H1 (cell line): ENCODE data around the gene CRB2. TPM values are rescaled to one million over a fixed set of nuclear protein-coding genes. Genes with fewer than 3 reads are reported as not detected.

ENCODE experiments used
- CTCF ChIA-PET: fragments of 300-600 bp; sonication (Branson Sonifier 250); formaldehyde crosslinking; loops from one replicate; lab custom pipeline; 2021; ENCODE audit not compliant: partially characterized antibody; lab: Charles Lee
- POLR2A ChIA-PET: fragments of 300-600 bp; sonication (Branson Sonifier 250); formaldehyde crosslinking; loops from one replicate; lab custom pipeline; 2021; ENCODE audit warnings: inconsistent platforms; ENCODE audit not compliant: partially characterized antibody; lab: Charles Lee
- DNase-seq, 2 experiments: peaks; one replicate each; pipeline versions ENCODE4 v3.0.0 to v3.0.0-alpha.2; 2010 to 2022; ENCODE audit warnings: low spot score in 2 of 2, low read depth in 1 of 2, mixed read lengths in 1 of 2
- FAIRE-seq: peaks from 2 replicates; lab custom pipeline; 2011; peaks lifted over from hg19 to GRCh38; lab: Jason Lieb, UNC
- H2AFZ ChIP-seq: 2 replicates; pipeline ENCODE4 v1.8.1; 2012; ENCODE audit warnings: low read length, inconsistent platforms
- H2AK5ac ChIP-seq: 2 replicates; pipeline ENCODE4 v1.6.1; 2013; ENCODE audit warnings: low read depth, low read length
- H2BK120ac ChIP-seq: replicated peaks from 2 replicates; pipeline ENCODE3; 2013; ENCODE audit warnings: low read depth, low read length, inconsistent platforms
- H2BK12ac ChIP-seq: 2 replicates; pipeline ENCODE4 v1.6.1; 2013; ENCODE audit warnings: low read depth, low read length
- H2BK15ac ChIP-seq: 2 replicates; pipeline ENCODE4 v1.6.1; 2013; ENCODE audit warnings: low read length
- H2BK20ac ChIP-seq: 2 replicates; pipeline ENCODE4 v1.6.1; 2013; ENCODE audit warnings: low read length
- H2BK5ac ChIP-seq: 2 replicates; pipeline ENCODE4 v1.6.1; 2013; ENCODE audit warnings: low read depth, low read length
- H3K14ac ChIP-seq: 2 replicates; pipeline ENCODE4 v1.6.1; 2013; ENCODE audit warnings: inconsistent platforms; ENCODE audit not compliant: insufficient read length
- H3K18ac ChIP-seq: 2 replicates; pipeline ENCODE4 v1.6.1; 2013; ENCODE audit warnings: low read length; ENCODE audit errors: extremely low read depth
- H3K23ac ChIP-seq: 2 replicates; pipeline ENCODE4 v1.6.1; 2013; ENCODE audit warnings: inconsistent platforms; ENCODE audit not compliant: insufficient read length
- H3K23me2 ChIP-seq: 2 replicates; pipeline ENCODE4 v1.6.1; 2013; ENCODE audit warnings: low read depth, low read length
- H3K27ac ChIP-seq: 2 replicates; pipeline ENCODE4 v1.6.1; 2011; ENCODE audit warnings: low read depth, low read length, inconsistent platforms
- H3K27me3 ChIP-seq, 4 experiments: replicated peaks in 1 of 4; 1 replicate in 1 of 4; 2 replicates in 3 of 4; pipeline versions ENCODE4 v1.6.1 to v1.8.1; 2011 to 2013; ENCODE audit warnings: low read length in 3 of 4, mild to moderate bottlenecking in 3 of 4, inconsistent platforms in 2 of 4, mixed read lengths in 2 of 4, moderate library complexity in 1 of 4; ENCODE audit not compliant: control insufficient read depth in 3 of 4, insufficient read depth in 3 of 4; ENCODE audit errors: extremely low read depth in 1 of 4
- H3K36me3 ChIP-seq, 4 experiments: 2 replicates each; pipeline versions ENCODE4 v1.6.1 to v1.8.1; 2011 to 2013; ENCODE audit warnings: mild to moderate bottlenecking in 4 of 4, low read length in 3 of 4, moderate library complexity in 2 of 4, control low read depth in 1 of 4, inconsistent platforms in 1 of 4; ENCODE audit not compliant: insufficient read depth in 4 of 4, control insufficient read depth in 2 of 4
- H3K4ac ChIP-seq: replicated peaks from 2 replicates; pipeline ENCODE3; 2013; ENCODE audit warnings: low read length, low read depth, mixed read lengths, inconsistent platforms; ENCODE audit not compliant: insufficient read length
- H3K4me1 ChIP-seq, 4 experiments: replicated peaks in 1 of 4; 1 replicate in 1 of 4; 2 replicates in 3 of 4; pipeline versions ENCODE4 v1.6.1 to v1.8.1; 2011 to 2013; ENCODE audit warnings: low read length in 3 of 4, inconsistent platforms in 2 of 4, mixed read lengths in 1 of 4; ENCODE audit not compliant: insufficient read depth in 4 of 4, control insufficient read depth in 3 of 4
- H3K4me2 ChIP-seq, 2 experiments: 2 replicates each; pipeline versions ENCODE4 v1.6.1 to v1.8.1; 2011 to 2013; ENCODE audit warnings: low read depth in 2 of 2, low read length in 2 of 2, control low read depth in 1 of 2, inconsistent platforms in 1 of 2, mild to moderate bottlenecking in 1 of 2; ENCODE audit not compliant: insufficient read depth in 1 of 2
- H3K4me3 ChIP-seq, 4 experiments: fragments of 200-600, 300-600 bp in 1 of 4; sonication (generic), shearing (Covaris generic), sonication (Bioruptor Twin) in 1 of 4; 2 replicates each; pipeline versions ENCODE4 v1.5.1 to v1.8.1; 2011 to 2016; ENCODE audit warnings: low read length in 4 of 4, low read depth in 3 of 4, control low read depth in 2 of 4, inconsistent platforms in 2 of 4, mild to moderate bottlenecking in 2 of 4, mixed read lengths in 1 of 4, moderate library complexity in 1 of 4; ENCODE audit not compliant: insufficient read depth in 2 of 4; ENCODE audit errors: extremely low read depth in 1 of 4
- H3K56ac ChIP-seq: replicated peaks from 2 replicates; pipeline ENCODE3; 2013; ENCODE audit warnings: low read depth, mild to moderate bottlenecking, mixed read lengths, low read length, inconsistent platforms; ENCODE audit not compliant: insufficient read length
- H3K79me1 ChIP-seq: 2 replicates; pipeline ENCODE4 v1.6.1; 2013; ENCODE audit warnings: low read depth, low read length, control low read depth
- H3K79me2 ChIP-seq, 2 experiments: 2 replicates each; pipeline versions ENCODE4 v1.6.1 to v1.8.1; 2012 to 2013; ENCODE audit warnings: low read length in 2 of 2, mild to moderate bottlenecking in 2 of 2, inconsistent platforms in 1 of 2; ENCODE audit not compliant: insufficient read depth in 2 of 2, control insufficient read depth in 1 of 2
- H3K9ac ChIP-seq, 4 experiments: replicated peaks in 1 of 4; 1 replicate in 1 of 4; 2 replicates in 3 of 4; pipeline versions ENCODE4 v1.6.1 to v1.8.1; 2011 to 2013; ENCODE audit warnings: low read depth in 3 of 4, low read length in 3 of 4, control low read depth in 2 of 4, mild to moderate bottlenecking in 2 of 4, moderate library complexity in 2 of 4, inconsistent platforms in 1 of 4; ENCODE audit errors: extremely low read depth in 1 of 4
- H3K9me3 ChIP-seq, 2 experiments: 2 replicates each; pipeline versions ENCODE4 v1.6.1 to v1.8.1; 2012 to 2013; ENCODE audit warnings: mild to moderate bottlenecking in 2 of 2, moderate library complexity in 2 of 2, control low read depth in 1 of 2, inconsistent platforms in 1 of 2, low read depth in 1 of 2, low read length in 1 of 2, mixed read lengths in 1 of 2; ENCODE audit not compliant: insufficient read depth in 2 of 2
- H4K20me1 ChIP-seq, 2 experiments: replicated peaks in 1 of 2; 2 replicates each; pipeline versions ENCODE3 to v1.8.1; 2011 to 2013; ENCODE audit warnings: inconsistent platforms in 2 of 2, low read length in 2 of 2, mild to moderate bottlenecking in 1 of 2; ENCODE audit not compliant: insufficient read depth in 2 of 2, control insufficient read depth in 1 of 2
- H4K5ac ChIP-seq: 2 replicates; pipeline ENCODE4 v1.6.1; 2013; ENCODE audit warnings: low read length, low read depth, mixed read lengths, inconsistent platforms; ENCODE audit not compliant: insufficient read length
- H4K8ac ChIP-seq: 2 replicates; pipeline ENCODE4 v1.8.0; 2013; ENCODE audit warnings: mild to moderate bottlenecking, moderate library complexity, low read length, inconsistent platforms; ENCODE audit not compliant: insufficient read depth; ENCODE audit errors: extremely low read depth
- H4K91ac ChIP-seq: replicated peaks from 2 replicates; pipeline ENCODE3; 2013; ENCODE audit warnings: low read length, mixed read lengths, inconsistent platforms; ENCODE audit not compliant: insufficient read length
- CHD1 ChIP-seq: IDR thresholded peaks from 2 replicates; pipeline ENCODE4 v1.6.1; 2012; ENCODE audit warnings: low read depth, low read length, improper control_type of control experiment
- CTBP2 ChIP-seq: IDR thresholded peaks from 2 replicates; pipeline ENCODE4 v1.7.0; 2011; ENCODE audit warnings: borderline replicate concordance, mild to moderate bottlenecking, moderate library complexity, mixed read lengths, low read length; ENCODE audit not compliant: insufficient read depth, insufficient read length
- E2F6 ChIP-seq: IDR thresholded peaks from 2 replicates; pipeline ENCODE4 v1.6.1; 2012; ENCODE audit warnings: inconsistent platforms
- EGR1 ChIP-seq: IDR thresholded peaks from 2 replicates; pipeline ENCODE4 v1.6.1; 2011; ENCODE audit warnings: low read depth, low read length, borderline replicate concordance
- RAD21 ChIP-seq, 2 experiments: IDR thresholded peaks in 1 of 2; conservative IDR thresholded peaks in 1 of 2; 2 replicates each; pipeline ENCODE4 v1.6.1; 2011; ENCODE audit warnings: low read depth in 2 of 2, low read length in 2 of 2, improper control_type of control experiment in 1 of 2, inconsistent platforms in 1 of 2, mild to moderate bottlenecking in 1 of 2, moderate library complexity in 1 of 2
- SP2 ChIP-seq: IDR thresholded peaks from 2 replicates; pipeline ENCODE4 v1.6.1; 2012; ENCODE audit warnings: mild to moderate bottlenecking, low read length, inconsistent platforms
- WGBS, 2 experiments: shearing (Covaris generic) in 1 of 2; methylation state at CpG; one replicate each; pipeline versions ENCODE4 v1.1.6 to v1.1.7; 2013 to 2015; ENCODE audit warnings: low lambda C conversion rate in 2 of 2, mixed read lengths in 2 of 2, inconsistent platforms in 1 of 2, low coverage in 1 of 2, missing lambda C conversion rate in 1 of 2; ENCODE audit not compliant: insufficient replicate concordance in 2 of 2, insufficient coverage in 1 of 2, insufficient read length in 1 of 2; ENCODE audit errors: extremely low coverage in 1 of 2, missing lambda C conversion rate in 1 of 2; 5-methylcytosine and 5-hydroxymethylcytosine counted together
- polyA plus RNA-seq, 7 experiments: library from polyadenylated mRNA; depleted of rRNA in 3 of 7; stranded (reverse) in 5 of 7; unstranded in 2 of 7; fragments of >200 nt in 5 of 7; fragments of 200-250 nt in 2 of 7; gene quantifications; 1 replicate in 5 of 7; 2 replicates in 1 of 7; 4 replicates in 1 of 7; pipeline versions ENCODE4 v1.2.1 to v1.2.3, GENCODE V29; 2011 to 2013; ENCODE audit warnings: missing spikeins in 2 of 7, mixed read lengths in 2 of 7
- total RNA-seq: library from RNA; stranded (reverse); fragmentation: NEBNext Ultra II Directional; extraction: Animal tissue kit (Norgen Biotek cat#: 25700); gene quantifications from 2 replicates; pipeline ENCODE4 v1.2.1, GENCODE V29; 2021

Gene CRB2
- total and polyA plus RNA-seq, 2 of the 8 experiments (the other 6 are each of a cell fraction or from before 2014, with no cell fraction given) = 4.0 to 8.4 TPM

- H3K4ac ChIP-seq = no peak overlapping the region
- H3K9ac ChIP-seq = no peak overlapping the region
- no peak overlapping the region for H2AFZ ChIP-seq
- ChIA-PET POLR2A (interaction anchor here (1.3 to 1.7 kb wide), 3 partner anchors 9 to 53 kb away, joined by 4 to 5 read pairs (median 4); no protein-coding TSS in a partner anchor), CTCF (interaction anchor here (1.1 to 5.3 kb wide), 7 partner anchors 8 to 56 kb away, joined by 3 to 29 read pairs (median 6); no protein-coding TSS in a partner anchor)
- H3K18ac ChIP-seq = no peak overlapping the region
- no peak overlapping the region for H4K8ac ChIP-seq
- H2AK5ac ChIP-seq = no peak overlapping the region
- H2BK15ac ChIP-seq = no peak overlapping the region
- H3K23ac ChIP-seq = no peak overlapping the region
- no peak overlapping the region for H3K27ac ChIP-seq
- H2BK5ac ChIP-seq = no peak overlapping the region
- H3K27me3 ChIP-seq = no peaks in the 10 kb centered on the region
- H3K4me1 ChIP-seq = peaks cover 0 to 6% (median 2%) of the 10 kb centered on the region in 4 experiments; a peak in 4 of 7 replicates
- no peak overlapping the region for H2BK120ac ChIP-seq
- H4K91ac ChIP-seq = no peak overlapping the region
- no peaks in the 10 kb centered on the region for H3K36me3 ChIP-seq
- H2BK20ac ChIP-seq = no peak overlapping the region
- H3K4me3 ChIP-seq = no peak overlapping the region
- no peaks in the 10 kb centered on the region; the same call in 1 of the 2 replicates for H3K23me2 ChIP-seq
- H3K79me1 ChIP-seq = no peaks in the 10 kb centered on the region
- H4K20me1 ChIP-seq = no peaks in the 10 kb centered on the region
- no peak for FAIRE-seq
- no peak overlapping the region for H3K56ac ChIP-seq
- no peak for DNase-seq
- H3K14ac ChIP-seq = no peak overlapping the region
- H3K9me3 ChIP-seq = no peaks in the 10 kb centered on the region
- H4K5ac ChIP-seq = no peak overlapping the region
- no peak overlapping the region for H3K4me2 ChIP-seq
- H2BK12ac ChIP-seq = no peak overlapping the region
- 95% methylated on average over 14 of the region's 14 CpGs; no CpG with 5 or more reads in 1 of the 2 experiments for WGBS, 2 experiments
- H3K79me2 ChIP-seq = no peaks in the 10 kb centered on the region
- no peak for TF ChIP-seq CTBP2
- no peak for TF ChIP-seq SP2
- no peak for TF ChIP-seq RAD21 (IDR thresholded peaks at IDR 0.05 in 1 of 2, conservative IDR thresholded peaks at IDR 0.05 in 1 of 2; ENCODE audit: low read depth in 2 of 2, low read length in 2 of 2)
- no peak for TF ChIP-seq CHD1
- no peak for TF ChIP-seq EGR1
- peak; percentile 29; the same call in 1 of the 2 replicates for TF ChIP-seq E2F6
Measured at GRCh38 chr9:123319541-123320339, 36.3 kb upstream of the CRB2 start.
